ENCODE measurements around the gene MYLK4. TPM values are rescaled to one million over a fixed set of nuclear protein-coding genes. Genes with fewer than 3 reads are reported as not detected.

Gene MYLK4
- total RNA-seq, 1 experiment from 2014 or later, result 0.85 TPM

- ChIA-PET POLR2A (no interaction called here), CTCF (no interaction called here)
- BruUV-seq (replicated peaks), result no TSS peak
- no peaks in the 10 kb centered on the region for H3K9me3 ChIP-seq (ENCODE audit: control insufficient read depth, insufficient read depth, low read depth, low read length)
- TF ChIP-seq REST (IDR thresholded peaks at IDR 0.05; ENCODE audit: insufficient read depth in 1 of 2, low read depth in 2 of 2, low read length in 1 of 2) (no peak), TCF7L2 (IDR thresholded peaks at IDR 0.05; ENCODE audit: low read depth, low read length) (no peak), POLR2AphosphoS5 (IDR thresholded peaks at IDR 0.05; ENCODE audit: low read depth, low read length) (no peak), SIN3A (IDR thresholded peaks at IDR 0.05; ENCODE audit: borderline replicate concordance, insufficient read depth, low read depth, low read length) (no peak)
- TF ChIP-seq, protein P1, sequence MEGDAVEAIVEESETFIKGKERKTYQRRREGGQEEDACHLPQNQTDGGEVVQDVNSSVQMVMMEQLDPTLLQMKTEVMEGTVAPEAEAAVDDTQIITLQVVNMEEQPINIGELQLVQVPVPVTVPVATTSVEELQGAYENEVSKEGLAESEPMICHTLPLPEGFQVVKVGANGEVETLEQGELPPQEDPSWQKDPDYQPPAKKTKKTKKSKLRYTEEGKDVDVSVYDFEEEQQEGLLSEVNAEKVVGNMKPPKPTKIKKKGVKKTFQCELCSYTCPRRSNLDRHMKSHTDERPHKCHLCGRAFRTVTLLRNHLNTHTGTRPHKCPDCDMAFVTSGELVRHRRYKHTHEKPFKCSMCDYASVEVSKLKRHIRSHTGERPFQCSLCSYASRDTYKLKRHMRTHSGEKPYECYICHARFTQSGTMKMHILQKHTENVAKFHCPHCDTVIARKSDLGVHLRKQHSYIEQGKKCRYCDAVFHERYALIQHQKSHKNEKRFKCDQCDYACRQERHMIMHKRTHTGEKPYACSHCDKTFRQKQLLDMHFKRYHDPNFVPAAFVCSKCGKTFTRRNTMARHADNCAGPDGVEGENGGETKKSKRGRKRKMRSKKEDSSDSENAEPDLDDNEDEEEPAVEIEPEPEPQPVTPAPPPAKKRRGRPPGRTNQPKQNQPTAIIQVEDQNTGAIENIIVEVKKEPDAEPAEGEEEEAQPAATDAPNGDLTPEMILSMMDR (IDR thresholded peaks at IDR 0.05), result no peak
- H3K36me3 ChIP-seq (ENCODE audit: control insufficient read depth, insufficient read depth, low read length), result no peaks in the 10 kb centered on the region
- intact Hi-C loops (cut with micrococcal nuclease; ENCODE audit: unreplicated experiment) (no loop called here), in situ Hi-C loops (cut with HindIII; ENCODE audit: low pct_unique_long_range_greater_than_20kb, low sequenced_read_pairs) (no loop called here)
- ATAC-seq (no peak), DNase-seq (ENCODE audit: low read depth, low spot score) (no peak)
- H3K27me3 ChIP-seq (ENCODE audit: control insufficient read depth, insufficient read depth, low read length), result no peaks in the 10 kb centered on the region; the same call in 1 of the 2 replicates
- H3K4me1 ChIP-seq (ENCODE audit: control insufficient read depth, insufficient read depth, low read length), result no peaks in the 10 kb centered on the region
- no peak overlapping the region for H3K4me3 ChIP-seq (ENCODE audit: low read depth in 2 of 2, low read length in 2 of 2)
- no peak overlapping the region for H3K27ac ChIP-seq (ENCODE audit: low read length)
Observed at GRCh38 chr6:2646346-2646745, 104.4 kb downstream of the MYLK4 start.

GRCh38 chr6:2643935-2644539 lies 106.7 kb downstream of the MYLK4 start:
- in situ Hi-C loops (cut with HindIII; ENCODE audit: low pct_unique_long_range_greater_than_20kb, low sequenced_read_pairs), result no loop called here
- Histone ChIP-seq H3K36me3 (ENCODE audit: control insufficient read depth, insufficient read depth, low read length) (no peaks in the 10 kb centered on the region), H3K4me3 (ENCODE audit: low read depth in 2 of 2, low read length in 2 of 2) (no peak overlapping the region), H3K4me1 (ENCODE audit: control insufficient read depth, insufficient read depth, low read length) (no peaks in the 10 kb centered on the region), H3K9me3 (ENCODE audit: control insufficient read depth, insufficient read depth, low read depth, low read length) (no peaks in the 10 kb centered on the region), H3K27ac (ENCODE audit: low read length) (no peak overlapping the region), H3K27me3 (ENCODE audit: control insufficient read depth, insufficient read depth, low read length) (no peaks in the 10 kb centered on the region; the same call in 1 of the 2 replicates)
- ChIA-PET CTCF (interaction anchor here (1.3 kb wide), 1 partner anchor 9 kb away, joined by 3 read pairs; no protein-coding TSS in a partner anchor), POLR2A (no interaction called here)
- ATAC-seq (no peak), DNase-seq (ENCODE audit: low read depth, low spot score) (no peak)
- intact Hi-C loops (cut with micrococcal nuclease; ENCODE audit: unreplicated experiment), result no loop called here
- TF ChIP-seq, protein P1 (IDR thresholded peaks at IDR 0.05), result no peak
- TF ChIP-seq REST (IDR thresholded peaks at IDR 0.05; ENCODE audit: insufficient read depth in 1 of 2, low read depth in 2 of 2, low read length in 1 of 2) (no peak), TCF7L2 (IDR thresholded peaks at IDR 0.05; ENCODE audit: low read depth, low read length) (no peak), POLR2AphosphoS5 (IDR thresholded peaks at IDR 0.05; ENCODE audit: low read depth, low read length) (no peak), SIN3A (IDR thresholded peaks at IDR 0.05; ENCODE audit: borderline replicate concordance, insufficient read depth, low read depth, low read length) (no peak)
- no TSS peak for BruUV-seq (replicated peaks)

All from Panc1 (cell line).